ENCODE measurements around the gene NF2. TPM values are rescaled to one million over a fixed set of nuclear protein-coding genes. Genes with fewer than 3 reads are reported as not detected.

The NF2 gene
- total RNA-seq, 1 donor from 2014 or later: 36.2 TPM

- no peak for DNase-seq (ENCODE audit: low spot score)
Measured at GRCh38 chr22:29701155-29701999, 97.9 kb downstream of the NF2 start.

GRCh38 chr22:29702000-29702930 is 98.8 kb downstream of the NF2 start:
- no peak for DNase-seq (ENCODE audit: low spot score)

GRCh38 chr22:29702931-29703501 is 99.6 kb downstream of the NF2 start:
- DNase-seq (ENCODE audit: low spot score): no peak

GRCh38 chr22:29703569-29704195 is 100.2 kb downstream of the NF2 start:
- no peak for DNase-seq (ENCODE audit: low spot score)

- DNase-seq (ENCODE audit: low spot score): peak; percentile 21
Measured at GRCh38 chr22:29704528-29705285, 101.3 kb downstream of the NF2 start.

GRCh38 chr22:29705651-29706050 is 102.2 kb downstream of the NF2 start:
- DNase-seq (ENCODE audit: low spot score): no peak

- no peak for DNase-seq (ENCODE audit: low spot score)
Measured at GRCh38 chr22:29706486-29706885, 103.1 kb downstream of the NF2 start.

GRCh38 chr22:29707010-29707409 is 103.6 kb downstream of the NF2 start:
- DNase-seq (ENCODE audit: low spot score): no peak

- DNase-seq (ENCODE audit: low spot score): no peak
Measured at GRCh38 chr22:29707471-29707870, 104.0 kb downstream of the NF2 start.

GRCh38 chr22:29710193-29710592 is 106.8 kb downstream of the NF2 start:
- DNase-seq (ENCODE audit: low spot score): no peak

- DNase-seq (ENCODE audit: low spot score): peak; percentile 25
Measured at GRCh38 chr22:29710922-29711593, 107.6 kb downstream of the NF2 start.

GRCh38 chr22:29712119-29712518 is 108.7 kb downstream of the NF2 start:
- no peak for DNase-seq (ENCODE audit: low spot score)

- no peak for DNase-seq (ENCODE audit: low spot score)
Measured at GRCh38 chr22:29713156-29713727, 109.8 kb downstream of the NF2 start.

- no peak for DNase-seq (ENCODE audit: low spot score)
Measured at GRCh38 chr22:29715240-29715639, 111.8 kb downstream of the NF2 start.

GRCh38 chr22:29715705-29716104 is 112.3 kb downstream of the NF2 start:
- no peak for DNase-seq (ENCODE audit: low spot score)

GRCh38 chr22:29716814-29717545 is 113.5 kb downstream of the NF2 start:
- DNase-seq (ENCODE audit: low spot score): peak; percentile 69

- no peak for DNase-seq (ENCODE audit: low spot score)
Measured at GRCh38 chr22:29717789-29718188, 114.4 kb downstream of the NF2 start.

- no peak for DNase-seq (ENCODE audit: low spot score)
Measured at GRCh38 chr22:29718949-29719898, 115.8 kb downstream of the NF2 start.
